Fibroblast of peridontal ligament (primary cell): ENCODE results near the gene PPP1R1B.
A peak's percentile ranks its signal among the peaks of the same experiment; 100 is the strongest.
"Not testable (repeated sequence)": the region's sequence is repeated elsewhere in the genome, so short reads cannot be mapped to it uniquely, and the experiment has no call there.

Experiments
- DNase-seq: peaks from one replicate; pipeline ENCODE4 v3.0.0-alpha.2; 2010; ENCODE audit errors: extremely low read depth

The PPP1R1B gene

GRCh38 chr17:39626171-39627046 is at the start of gene PPP1R1B:
Gene PPP1R1B, plus strand, starts transcription at chr17:39626952. Its CDS starts 441 bp downstream, at chr17:39627393.
- DNase-seq: no peak

GRCh38 chr17:39578272-39578671 is 48.5 kb upstream of the PPP1R1B start:
- DNase-seq: no peak

- no peak for DNase-seq
Observed at GRCh38 chr17:39579318-39580081, 47.3 kb upstream of the PPP1R1B start.

GRCh38 chr17:39580082-39580468 is 46.7 kb upstream of the PPP1R1B start:
- no peak for DNase-seq

- DNase-seq: no peak
Observed at GRCh38 chr17:39581071-39581758, 45.5 kb upstream of the PPP1R1B start.

- no peak for DNase-seq
Observed at GRCh38 chr17:39581759-39582085, 45.0 kb upstream of the PPP1R1B start.

- no peak for DNase-seq
Observed at GRCh38 chr17:39582658-39583057, 44.1 kb upstream of the PPP1R1B start.

GRCh38 chr17:39590180-39590579 is 36.6 kb upstream of the PPP1R1B start:
- not testable (repeated sequence) for DNase-seq

- peak; percentile 41 for DNase-seq
Observed at GRCh38 chr17:39591958-39592954, 34.5 kb upstream of the PPP1R1B start.

- DNase-seq: no peak
Observed at GRCh38 chr17:39593371-39593770, 33.4 kb upstream of the PPP1R1B start.

- no peak for DNase-seq
Observed at GRCh38 chr17:39595294-39595693, 31.5 kb upstream of the PPP1R1B start.

GRCh38 chr17:39595928-39596510 is 30.7 kb upstream of the PPP1R1B start:
- DNase-seq: no peak

GRCh38 chr17:39596543-39597267 is 30.0 kb upstream of the PPP1R1B start:
- DNase-seq: no peak

- no peak for DNase-seq
Observed at GRCh38 chr17:39597372-39598046, 29.2 kb upstream of the PPP1R1B start.

GRCh38 chr17:39598047-39598481 is 28.7 kb upstream of the PPP1R1B start:
- DNase-seq: no peak

- DNase-seq: no peak
Observed at GRCh38 chr17:39598630-39599003, 28.1 kb upstream of the PPP1R1B start.

GRCh38 chr17:39599004-39599664 is 27.6 kb upstream of the PPP1R1B start:
- DNase-seq: no peak

- no peak for DNase-seq
Observed at GRCh38 chr17:39599665-39600231, 27.0 kb upstream of the PPP1R1B start.
